NCI-H2107 (cell line): ENCODE data around the gene BANF2.
"Not testable (repeated sequence)": the region's sequence is repeated elsewhere in the genome, so short reads cannot be mapped to it uniquely, and the experiment has no call there.

Experiments
- DNase-seq: peaks from one replicate; lab custom pipeline; 2025; lab: John Stamatoyannopoulos, UW

The BANF2 gene

GRCh38 chr20:17766226-17766625, 66.5 kb downstream of the BANF2 start:
- DNase-seq: no peak

GRCh38 chr20:17767624-17768023, 67.9 kb downstream of the BANF2 start:
- no peak for DNase-seq

GRCh38 chr20:17768271-17768670, 68.5 kb downstream of the BANF2 start:
- DNase-seq: no peak

- DNase-seq: not testable (repeated sequence)
Observed at GRCh38 chr20:17769716-17770115, 70.0 kb downstream of the BANF2 start.

GRCh38 chr20:17771206-17772004, 71.6 kb downstream of the BANF2 start:
- DNase-seq: no peak

GRCh38 chr20:17772005-17772343, 72.2 kb downstream of the BANF2 start:
- no peak for DNase-seq

- no peak for DNase-seq
Observed at GRCh38 chr20:17773619-17774018, 73.9 kb downstream of the BANF2 start.

GRCh38 chr20:17775600-17775999, 75.8 kb downstream of the BANF2 start:
- no peak for DNase-seq

GRCh38 chr20:17776551-17776950, 76.8 kb downstream of the BANF2 start:
- no peak for DNase-seq

- not testable (repeated sequence) for DNase-seq
Observed at GRCh38 chr20:17779011-17779410, 79.2 kb downstream of the BANF2 start.

- DNase-seq: no peak
Observed at GRCh38 chr20:17782768-17783167, 83.0 kb downstream of the BANF2 start.

GRCh38 chr20:17783671-17784070, 83.9 kb downstream of the BANF2 start:
- no peak for DNase-seq

- DNase-seq: no peak
Observed at GRCh38 chr20:17785007-17785406, 85.2 kb downstream of the BANF2 start.
